HepG2 (cell line): Measurements from ENCODE around the gene MLN. TPM values are rescaled to one million over a fixed set of nuclear protein-coding genes. Genes with fewer than 3 reads are reported as not detected.

Experiments
- BRCA1 ChIP-seq: sonication (generic); formaldehyde crosslinking; IDR thresholded peaks from 2 replicates; pipeline ENCODE4 v1.4.0; 2020; ENCODE audit warnings: missing genetic modification reagents
- EZH2 ChIP-seq: conservative IDR thresholded peaks from 2 replicates; pipeline ENCODE4 v1.6.1; 2012; ENCODE audit warnings: mild to moderate bottlenecking, low read depth, low read length, moderate library complexity
- GATAD2A ChIP-seq: IDR thresholded peaks from 2 replicates; pipeline ENCODE4 v1.6.1; 2016
- GFI1 ChIP-seq: sonication (generic); formaldehyde crosslinking; IDR thresholded peaks from 2 replicates; pipeline ENCODE4 v1.5.0; 2020; ENCODE audit warnings: missing genetic modification reagents, mild to moderate bottlenecking, borderline replicate concordance
- HNRNPL ChIP-seq: fragments of 200-400 bp; formaldehyde crosslinking; IDR thresholded peaks from 2 replicates; pipeline ENCODE4 v1.6.1; 2017; ENCODE audit warnings: mild to moderate bottlenecking, low read depth, low read length
- KLF12 ChIP-seq: sonication (generic); formaldehyde crosslinking; IDR thresholded peaks from 2 replicates; pipeline ENCODE4 v1.4.0; 2020; ENCODE audit warnings: missing genetic modification reagents, borderline replicate concordance
- KLF13 ChIP-seq: sonication (generic); formaldehyde crosslinking; IDR thresholded peaks from 2 replicates; pipeline ENCODE4 v1.4.0; 2020; ENCODE audit warnings: mild to moderate bottlenecking, missing genetic modification reagents
- KMT2A ChIP-seq: sonication (generic); formaldehyde crosslinking; IDR thresholded peaks from 2 replicates; pipeline ENCODE4 v1.4.0; 2020; ENCODE audit warnings: missing genetic modification reagents
- NFE2L1 ChIP-seq: sonication (generic); formaldehyde crosslinking; IDR thresholded peaks from 2 replicates; pipeline ENCODE4 v1.4.0; 2020; ENCODE audit warnings: missing genetic modification reagents, mild to moderate bottlenecking, borderline replicate concordance
- NR2F6 ChIP-seq, 2 experiments: IDR thresholded peaks; 2 replicates each; pipeline ENCODE4 v1.6.1; 2016; ENCODE audit warnings: antibody characterized with exemption in 1 of 2, mild to moderate bottlenecking in 1 of 2
- SIN3B ChIP-seq: fragments of 150-350 bp; IDR thresholded peaks from 2 replicates; pipeline ENCODE4 v1.6.1; 2014; ENCODE audit warnings: low read length
- STAG1 ChIP-seq: sonication (generic); formaldehyde crosslinking; IDR thresholded peaks from 2 replicates; pipeline ENCODE4 v1.4.0; 2020; ENCODE audit warnings: missing genetic modification reagents
- TBX2 ChIP-seq: sonication (generic); formaldehyde crosslinking; IDR thresholded peaks from 2 replicates; pipeline ENCODE4 v1.5.0; 2020; ENCODE audit warnings: missing genetic modification reagents, mild to moderate bottlenecking, borderline replicate concordance
- TCF7 ChIP-seq: sonication (generic); IDR thresholded peaks from 2 replicates; pipeline ENCODE4 v1.6.1; 2016; ENCODE audit warnings: antibody characterized with exemption, low read depth
- U2AF2 ChIP-seq: fragments of 200-400 bp; formaldehyde crosslinking; IDR thresholded peaks from 2 replicates; pipeline ENCODE4 v1.6.1; 2017; ENCODE audit warnings: low read depth, mild to moderate bottlenecking, low read length
- ZBTB3 ChIP-seq: sonication (generic); formaldehyde crosslinking; IDR thresholded peaks from 2 replicates; pipeline ENCODE4 v1.4.0; 2020; ENCODE audit warnings: low read depth, mild to moderate bottlenecking, moderate library complexity, missing genetic modification reagents, borderline replicate concordance
- ZBTB42 ChIP-seq: sonication (generic); formaldehyde crosslinking; IDR thresholded peaks from 2 replicates; pipeline ENCODE4 v1.5.0; 2020; ENCODE audit warnings: mild to moderate bottlenecking, missing genetic modification reagents
- ZNF251 ChIP-seq: sonication (generic); formaldehyde crosslinking; IDR thresholded peaks from 2 replicates; pipeline ENCODE4 v1.9.0; 2021; ENCODE audit warnings: mild to moderate bottlenecking, missing genetic modification reagents
- ZNF652 ChIP-seq: IDR thresholded peaks from 2 replicates; pipeline ENCODE4 v1.6.1; 2016; ENCODE audit warnings: low read depth, borderline replicate concordance
- ZNF724P ChIP-seq: sonication (generic); formaldehyde crosslinking; IDR thresholded peaks from 2 replicates; pipeline ENCODE4 v1.8.0; 2022; ENCODE audit warnings: missing genetic modification reagents, borderline replicate concordance
- ZNF746 ChIP-seq: sonication (generic); formaldehyde crosslinking; IDR thresholded peaks from 2 replicates; pipeline ENCODE4 v1.8.0; 2022; ENCODE audit warnings: mild to moderate bottlenecking, missing genetic modification reagents
- polyA plus RNA-seq, 8 experiments: library from polyadenylated mRNA; depleted of rRNA in 3 of 8; stranded (reverse) in 7 of 8; unstranded in 1 of 8; fragments of >200 nt; fragmentation: Illumina TruSeq in 4 of 8; extraction: Trizol in 4 of 8; gene quantifications; 2 replicates each; pipeline versions ENCODE4 v1.2.1 to v1.2.3, GENCODE V29; 2011 to 2016; ENCODE audit warnings: low read depth in 4 of 8, missing spikeins in 1 of 8, mixed read lengths in 1 of 8; ENCODE audit not compliant: insufficient read depth in 1 of 8
- total RNA-seq, 5 experiments: library from RNA; depleted of rRNA; stranded (reverse); fragments of >200 nt; fragmentation: Illumina TruSeq; extraction: Trizol; gene quantifications; 2 replicates each; pipeline ENCODE4 v1.2.3, GENCODE V29; 2016; ENCODE audit warnings: low read depth in 1 of 5
- TF ChIP-seq, protein P1 (sequence below): sonication (generic); formaldehyde crosslinking; IDR thresholded peaks from 2 replicates; pipeline ENCODE4 v1.5.0; 2020; ENCODE audit warnings: mild to moderate bottlenecking, missing genetic modification reagents, borderline replicate concordance
- TF ChIP-seq, protein P2 (sequence below): sonication (generic); formaldehyde crosslinking; IDR thresholded peaks from 2 replicates; pipeline ENCODE4 v1.9.0; 2021; ENCODE audit warnings: missing genetic modification reagents, borderline replicate concordance

The MLN gene
- total and polyA plus RNA-seq, 2 of the 13 experiments (the other 11 are each of a cell fraction or from before 2014, with no cell fraction given): not detected

DNA sequence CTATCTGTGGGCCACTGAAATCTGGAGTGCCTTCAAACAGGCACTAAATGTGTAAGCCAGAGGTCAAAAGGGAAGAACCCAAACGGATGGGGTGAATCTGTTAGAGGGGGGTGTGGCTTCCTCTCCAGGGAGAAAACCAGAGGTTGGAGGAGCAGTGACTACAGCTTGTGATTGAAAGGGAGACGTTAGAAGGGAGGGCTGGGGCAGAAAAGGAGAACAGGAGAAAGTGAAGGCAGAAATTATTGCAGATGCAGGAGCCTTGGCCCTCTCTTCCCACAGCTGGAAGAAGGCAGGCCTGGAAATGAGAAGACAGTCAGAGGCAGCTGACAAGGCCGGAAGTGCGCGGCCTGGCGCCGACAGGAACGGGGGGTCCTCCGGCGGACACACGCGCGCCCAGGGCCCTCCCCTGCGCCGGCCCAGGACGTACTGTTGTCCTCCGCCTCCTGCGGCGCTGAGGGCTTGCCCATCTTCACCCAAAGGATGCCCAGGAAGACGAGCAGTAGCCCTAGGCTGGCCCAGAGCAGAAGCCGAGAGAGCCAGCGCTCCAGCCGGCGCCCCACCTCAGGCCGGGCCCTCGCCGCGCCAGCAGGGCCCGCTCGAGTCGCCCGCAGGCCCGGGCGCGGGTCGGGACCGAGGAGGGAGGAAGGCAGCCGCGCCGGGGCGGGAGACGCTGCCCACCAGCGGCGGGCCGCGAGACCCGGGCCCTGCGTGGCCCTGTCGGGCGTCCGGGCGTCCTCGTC, 15.7 kb downstream of the MLN start (continued):
- TF ChIP-seq ZNF652: no peak
- TF ChIP-seq BRCA1: no peak
- TF ChIP-seq ZNF746 (CRISPR knock-in tag): no peak
- no peak for TF ChIP-seq ZBTB42
- no peak for TF ChIP-seq ZNF724P
- TF ChIP-seq, protein P1, sequence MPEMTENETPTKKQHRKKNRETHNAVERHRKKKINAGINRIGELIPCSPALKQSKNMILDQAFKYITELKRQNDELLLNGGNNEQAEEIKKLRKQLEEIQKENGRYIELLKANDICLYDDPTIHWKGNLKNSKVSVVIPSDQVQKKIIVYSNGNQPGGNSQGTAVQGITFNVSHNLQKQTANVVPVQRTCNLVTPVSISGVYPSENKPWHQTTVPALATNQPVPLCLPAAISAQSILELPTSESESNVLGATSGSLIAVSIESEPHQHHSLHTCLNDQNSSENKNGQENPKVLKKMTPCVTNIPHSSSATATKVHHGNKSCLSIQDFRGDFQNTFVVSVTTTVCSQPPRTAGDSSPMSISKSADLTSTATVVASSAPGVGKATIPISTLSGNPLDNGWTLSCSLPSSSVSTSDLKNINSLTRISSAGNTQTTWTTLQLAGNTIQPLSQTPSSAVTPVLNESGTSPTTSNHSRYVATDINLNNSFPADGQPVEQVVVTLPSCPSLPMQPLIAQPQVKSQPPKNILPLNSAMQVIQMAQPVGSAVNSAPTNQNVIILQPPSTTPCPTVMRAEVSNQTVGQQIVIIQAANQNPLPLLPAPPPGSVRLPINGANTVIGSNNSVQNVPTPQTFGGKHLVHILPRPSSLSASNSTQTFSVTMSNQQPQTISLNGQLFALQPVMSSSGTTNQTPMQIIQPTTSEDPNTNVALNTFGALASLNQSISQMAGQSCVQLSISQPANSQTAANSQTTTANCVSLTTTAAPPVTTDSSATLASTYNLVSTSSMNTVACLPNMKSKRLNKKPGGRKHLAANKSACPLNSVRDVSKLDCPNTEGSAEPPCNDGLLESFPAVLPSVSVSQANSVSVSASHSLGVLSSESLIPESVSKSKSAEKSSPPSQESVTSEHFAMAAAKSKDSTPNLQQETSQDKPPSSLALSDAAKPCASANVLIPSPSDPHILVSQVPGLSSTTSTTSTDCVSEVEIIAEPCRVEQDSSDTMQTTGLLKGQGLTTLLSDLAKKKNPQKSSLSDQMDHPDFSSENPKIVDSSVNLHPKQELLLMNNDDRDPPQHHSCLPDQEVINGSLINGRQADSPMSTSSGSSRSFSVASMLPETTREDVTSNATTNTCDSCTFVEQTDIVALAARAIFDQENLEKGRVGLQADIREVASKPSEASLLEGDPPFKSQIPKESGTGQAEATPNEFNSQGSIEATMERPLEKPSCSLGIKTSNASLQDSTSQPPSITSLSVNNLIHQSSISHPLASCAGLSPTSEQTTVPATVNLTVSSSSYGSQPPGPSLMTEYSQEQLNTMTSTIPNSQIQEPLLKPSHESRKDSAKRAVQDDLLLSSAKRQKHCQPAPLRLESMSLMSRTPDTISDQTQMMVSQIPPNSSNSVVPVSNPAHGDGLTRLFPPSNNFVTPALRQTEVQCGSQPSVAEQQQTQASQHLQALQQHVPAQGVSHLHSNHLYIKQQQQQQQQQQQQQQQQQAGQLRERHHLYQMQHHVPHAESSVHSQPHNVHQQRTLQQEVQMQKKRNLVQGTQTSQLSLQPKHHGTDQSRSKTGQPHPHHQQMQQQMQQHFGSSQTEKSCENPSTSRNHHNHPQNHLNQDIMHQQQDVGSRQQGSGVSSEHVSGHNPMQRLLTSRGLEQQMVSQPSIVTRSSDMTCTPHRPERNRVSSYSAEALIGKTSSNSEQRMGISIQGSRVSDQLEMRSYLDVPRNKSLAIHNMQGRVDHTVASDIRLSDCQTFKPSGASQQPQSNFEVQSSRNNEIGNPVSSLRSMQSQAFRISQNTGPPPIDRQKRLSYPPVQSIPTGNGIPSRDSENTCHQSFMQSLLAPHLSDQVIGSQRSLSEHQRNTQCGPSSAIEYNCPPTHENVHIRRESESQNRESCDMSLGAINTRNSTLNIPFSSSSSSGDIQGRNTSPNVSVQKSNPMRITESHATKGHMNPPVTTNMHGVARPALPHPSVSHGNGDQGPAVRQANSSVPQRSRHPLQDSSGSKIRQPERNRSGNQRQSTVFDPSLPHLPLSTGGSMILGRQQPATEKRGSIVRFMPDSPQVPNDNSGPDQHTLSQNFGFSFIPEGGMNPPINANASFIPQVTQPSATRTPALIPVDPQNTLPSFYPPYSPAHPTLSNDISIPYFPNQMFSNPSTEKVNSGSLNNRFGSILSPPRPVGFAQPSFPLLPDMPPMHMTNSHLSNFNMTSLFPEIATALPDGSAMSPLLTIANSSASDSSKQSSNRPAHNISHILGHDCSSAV (CRISPR knock-in tag): no peak
- no peak for TF ChIP-seq ZBTB3 (CRISPR knock-in tag)
- TF ChIP-seq KMT2A: peak; percentile 78
- no peak; the same call in 1 of the 2 replicates for TF ChIP-seq GFI1 (CRISPR knock-in tag)
- 0 out of 2 replicates have a peak, but pooled peaks have one; percentile 26 for TF ChIP-seq HNRNPL
- TF ChIP-seq GATAD2A (CRISPR knock-in tag): 0 out of 2 replicates have a peak, but pooled peaks have one; percentile 34
- TF ChIP-seq TCF7: no peak
- TF ChIP-seq NFE2L1: no peak
- TF ChIP-seq EZH2: no peak
- TF ChIP-seq KLF12 (CRISPR knock-in tag): no peak
- no peak for TF ChIP-seq U2AF2
- TF ChIP-seq TBX2 (CRISPR knock-in tag): 0 out of 2 replicates have a peak, but pooled peaks have one; percentile 21
- TF ChIP-seq, protein P2, sequence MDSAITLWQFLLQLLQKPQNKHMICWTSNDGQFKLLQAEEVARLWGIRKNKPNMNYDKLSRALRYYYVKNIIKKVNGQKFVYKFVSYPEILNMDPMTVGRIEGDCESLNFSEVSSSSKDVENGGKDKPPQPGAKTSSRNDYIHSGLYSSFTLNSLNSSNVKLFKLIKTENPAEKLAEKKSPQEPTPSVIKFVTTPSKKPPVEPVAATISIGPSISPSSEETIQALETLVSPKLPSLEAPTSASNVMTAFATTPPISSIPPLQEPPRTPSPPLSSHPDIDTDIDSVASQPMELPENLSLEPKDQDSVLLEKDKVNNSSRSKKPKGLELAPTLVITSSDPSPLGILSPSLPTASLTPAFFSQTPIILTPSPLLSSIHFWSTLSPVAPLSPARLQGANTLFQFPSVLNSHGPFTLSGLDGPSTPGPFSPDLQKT (CRISPR knock-in tag): no peak
- TF ChIP-seq NR2F6 (IDR thresholded peaks at IDR 0.05): no peak
- no peak for TF ChIP-seq NR2F6 (CRISPR knock-in tag; IDR thresholded peaks at IDR 0.05)
- TF ChIP-seq STAG1 (CRISPR knock-in tag): no peak; the same call in 1 of the 2 replicates
- TF ChIP-seq ZNF251 (CRISPR knock-in tag): no peak
- no peak for TF ChIP-seq KLF13 (CRISPR knock-in tag)
- no peak for TF ChIP-seq SIN3B
